Activated T-cell treated with anti-CD3 and anti-CD28 coated beads for 4 hours (primary cell): ENCODE measurements around the gene WFDC10A.
"Not testable (repeated sequence)": the region's sequence is repeated elsewhere in the genome, so short reads cannot be mapped to it uniquely, and the experiment has no call there.

ENCODE experiments used
- DNase-seq: peaks from one replicate; pipeline ENCODE4 v3.0.0-alpha.2; 2020

Gene WFDC10A

GRCh38 chr20:45649312-45649863 is 19.8 kb downstream of the WFDC10A start:
- DNase-seq, result no peak

- not testable (repeated sequence) for DNase-seq
These were observed 22.2 kb downstream of the WFDC10A start for GRCh38 chr20:45651726-45652125.

GRCh38 chr20:45657038-45657437 is 27.5 kb downstream of the WFDC10A start:
- DNase-seq, result not testable (repeated sequence)

DNA sequence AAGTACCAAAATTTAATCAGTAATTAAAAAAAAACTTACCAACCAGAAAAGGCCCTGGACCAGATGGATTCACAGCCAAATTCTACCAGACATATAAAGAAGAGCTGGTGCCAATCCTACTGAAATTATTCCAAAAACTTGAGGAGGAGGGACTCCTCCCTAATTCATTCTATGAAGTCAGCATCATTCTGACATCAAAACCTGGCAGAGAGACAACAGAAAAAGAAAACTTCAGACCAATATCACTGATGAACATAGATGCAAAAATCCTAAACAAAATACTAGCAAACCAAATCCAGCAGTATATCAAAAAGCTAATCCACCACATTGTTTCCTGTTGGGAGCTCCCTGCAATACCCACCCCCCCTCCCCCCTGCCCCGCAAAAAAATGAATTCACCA is 40.6 kb downstream of the WFDC10A start, which contains the start of gene WFDC11:
Gene WFDC11, minus strand, starts transcription at position 101 of the 400 bp plus-strand sequence. CDS start 19,639 bp downstream, outside the sequence.
- no peak for DNase-seq

- no peak for DNase-seq
These were observed 43.2 kb downstream of the WFDC10A start for GRCh38 chr20:45672765-45673164.

DNA sequence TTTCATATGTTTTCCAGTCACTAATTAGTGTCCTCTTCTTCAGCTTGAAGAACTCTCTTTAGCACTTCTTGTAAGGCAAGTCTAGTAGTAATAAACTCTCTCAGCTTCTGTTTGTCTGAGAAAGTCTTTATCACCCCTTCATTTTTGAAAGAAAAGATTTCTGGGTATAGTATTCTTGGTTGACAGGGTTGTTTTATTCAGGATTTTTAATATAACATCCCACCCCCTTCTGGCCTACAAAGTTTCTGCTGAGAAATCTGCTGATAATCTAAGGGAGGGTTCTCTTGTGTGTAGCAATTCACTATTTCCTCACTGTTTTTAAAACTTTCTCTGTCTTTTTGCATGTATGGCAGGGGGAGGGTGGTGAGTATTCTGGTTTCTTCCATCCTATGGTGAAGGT is 50.1 kb downstream of the WFDC10A start:
- no peak for DNase-seq
